Measurements from ENCODE around the gene PPP2R5B.

PPP2R5B gene

DNA sequence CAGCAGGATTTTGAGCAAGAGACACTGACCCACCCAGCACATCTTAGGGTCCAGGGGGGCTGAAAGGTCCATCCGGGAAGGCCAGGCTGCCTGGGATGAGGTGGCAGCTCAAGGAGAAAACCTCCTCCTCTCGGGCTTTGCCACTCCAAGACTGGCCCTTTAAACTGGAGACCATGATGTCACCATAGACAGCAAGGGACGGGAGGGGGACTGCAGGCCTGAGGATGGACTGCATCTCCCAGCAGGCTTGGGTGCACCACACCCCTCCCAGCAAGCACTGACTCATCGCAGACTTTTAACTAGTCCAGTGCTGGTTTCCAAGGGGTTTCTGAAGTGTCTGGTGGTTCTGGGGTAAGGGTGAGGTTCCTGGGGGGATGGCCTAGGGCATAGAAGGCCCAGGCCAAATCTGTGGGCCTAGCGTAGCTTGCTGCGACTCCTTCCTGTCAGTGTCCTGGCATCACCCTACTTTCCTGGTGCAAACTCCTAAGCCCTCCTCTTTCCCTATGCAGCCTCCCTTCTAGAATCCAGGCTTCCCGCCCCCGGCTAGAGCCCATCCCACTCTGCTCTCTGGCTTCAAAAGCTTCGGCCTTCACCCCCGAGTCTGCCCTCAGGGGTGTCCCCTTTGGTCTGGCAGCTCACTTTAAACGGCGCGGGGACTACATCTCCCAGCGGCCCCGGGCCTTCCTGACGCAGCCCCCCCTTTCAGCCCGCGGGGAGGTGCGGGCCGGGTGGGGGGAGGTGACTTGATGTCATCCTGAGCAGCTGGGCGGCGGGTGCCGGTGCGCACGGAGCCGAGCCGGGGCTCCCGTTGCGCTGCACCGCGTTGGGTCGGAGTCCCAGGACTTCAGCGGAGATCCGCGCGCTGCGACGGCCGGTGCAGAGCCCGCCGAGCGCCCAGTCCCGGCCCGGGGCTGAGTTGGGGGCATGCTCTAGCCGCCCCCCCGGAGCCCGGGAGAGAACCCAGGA lies at the start of gene PPP2R5B:
Gene PPP2R5B (plus strand): TSS at position 746 of the 966 bp plus-strand sequence. CDS start 1,046 bp downstream, outside the sequence.
- peak; percentile 70 to 81 for DNase-seq (ENCODE audit: low read depth in 2 of 2, low spot score in 1 of 2)

DNA sequence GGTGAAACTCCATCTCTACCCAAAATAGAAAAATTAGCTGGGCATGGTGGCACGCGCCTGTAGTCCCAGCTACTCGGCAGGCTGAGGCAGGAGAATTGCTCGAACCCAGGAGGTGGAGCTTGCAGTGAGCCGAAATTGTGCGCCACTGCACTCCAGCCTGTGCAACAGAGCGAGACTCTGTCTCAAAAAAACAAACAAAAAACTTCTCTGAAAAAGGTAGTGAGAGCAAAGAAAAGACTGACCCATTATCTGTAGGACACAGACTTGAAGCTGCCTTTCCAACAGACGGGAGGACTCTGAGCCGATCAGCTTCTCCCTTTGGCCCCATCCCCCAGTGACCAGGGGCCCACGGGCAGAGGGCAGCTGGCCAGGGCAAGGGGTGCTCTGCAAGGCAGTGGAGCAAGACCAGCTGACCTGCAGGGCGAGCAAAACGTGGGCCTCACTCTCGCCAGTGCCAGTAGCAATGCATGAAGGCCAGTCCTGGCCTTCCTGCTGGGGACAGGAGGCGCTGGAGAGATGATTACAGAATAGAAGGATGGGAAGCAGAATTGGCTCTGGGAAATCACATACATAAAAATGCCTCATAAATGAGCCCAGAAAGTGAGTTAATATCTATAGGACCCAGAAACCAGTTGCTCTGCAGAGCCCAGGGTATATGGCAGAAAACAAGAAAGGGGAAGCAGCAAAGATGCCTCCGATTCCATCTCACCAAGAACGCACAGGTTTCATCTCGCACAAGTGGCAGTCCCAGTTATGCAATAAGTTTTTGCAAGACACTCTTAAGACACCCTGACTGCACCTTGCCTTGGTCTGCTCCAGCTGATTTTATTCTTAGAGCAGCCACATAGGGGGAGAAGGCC lies 48.9 kb upstream of the PPP2R5B start:
- no peak for DNase-seq (ENCODE audit: low read depth in 2 of 2, low spot score in 1 of 2)

DNA sequence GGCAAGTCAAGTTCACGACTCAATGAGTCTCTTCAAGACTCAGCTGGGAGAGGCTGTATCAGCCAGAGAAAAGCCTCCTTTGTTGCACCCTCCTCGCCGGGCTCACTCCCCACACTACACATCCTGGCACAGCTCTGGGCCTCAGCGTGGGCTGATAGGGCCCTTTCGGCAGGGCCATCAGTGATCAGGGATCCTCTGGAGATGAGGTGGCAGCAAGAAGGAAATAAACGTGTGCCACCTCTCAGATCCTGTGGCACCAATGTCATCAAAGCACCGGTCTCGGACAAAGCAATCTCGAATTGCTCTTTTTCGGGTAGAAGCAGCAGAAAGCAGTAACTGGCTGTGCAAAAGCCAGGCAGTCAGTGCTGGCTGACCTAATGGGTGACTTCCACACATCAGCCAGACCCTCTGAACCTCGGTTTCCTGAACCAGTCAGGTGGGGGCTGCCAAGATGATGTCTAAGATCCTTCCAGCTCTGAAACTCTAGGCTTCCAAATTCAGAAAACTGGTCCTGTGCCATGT lies 48.2 kb upstream of the PPP2R5B start:
- no peak for DNase-seq (ENCODE audit: low read depth in 2 of 2, low spot score in 1 of 2)

DNA sequence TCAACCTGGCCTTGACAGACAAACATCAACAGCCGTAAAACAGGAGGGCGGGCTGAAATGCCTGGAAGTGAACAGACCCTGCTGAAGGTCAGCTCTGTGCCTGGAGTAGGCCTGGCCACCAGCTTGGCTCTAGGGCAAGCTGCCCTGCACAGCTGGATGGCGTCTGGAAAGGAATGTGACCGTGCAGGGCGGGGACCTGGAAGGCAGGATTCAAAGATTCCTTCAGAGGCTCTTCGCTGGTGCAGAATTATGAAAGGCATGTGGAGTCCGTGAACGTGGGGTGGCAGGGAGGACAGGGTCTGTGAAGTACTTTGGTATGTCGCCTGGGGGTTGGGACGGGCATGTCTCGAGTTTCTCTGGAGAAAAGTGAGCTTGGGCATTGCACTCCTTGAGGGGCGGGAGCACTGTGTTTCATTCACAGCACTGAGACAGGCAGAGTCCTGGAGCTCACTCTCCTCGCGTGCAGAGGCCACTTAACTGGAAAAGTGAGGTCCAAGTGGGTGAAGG lies 47.6 kb upstream of the PPP2R5B start:
- no peak for DNase-seq (ENCODE audit: low read depth in 2 of 2, low spot score in 1 of 2)

DNA sequence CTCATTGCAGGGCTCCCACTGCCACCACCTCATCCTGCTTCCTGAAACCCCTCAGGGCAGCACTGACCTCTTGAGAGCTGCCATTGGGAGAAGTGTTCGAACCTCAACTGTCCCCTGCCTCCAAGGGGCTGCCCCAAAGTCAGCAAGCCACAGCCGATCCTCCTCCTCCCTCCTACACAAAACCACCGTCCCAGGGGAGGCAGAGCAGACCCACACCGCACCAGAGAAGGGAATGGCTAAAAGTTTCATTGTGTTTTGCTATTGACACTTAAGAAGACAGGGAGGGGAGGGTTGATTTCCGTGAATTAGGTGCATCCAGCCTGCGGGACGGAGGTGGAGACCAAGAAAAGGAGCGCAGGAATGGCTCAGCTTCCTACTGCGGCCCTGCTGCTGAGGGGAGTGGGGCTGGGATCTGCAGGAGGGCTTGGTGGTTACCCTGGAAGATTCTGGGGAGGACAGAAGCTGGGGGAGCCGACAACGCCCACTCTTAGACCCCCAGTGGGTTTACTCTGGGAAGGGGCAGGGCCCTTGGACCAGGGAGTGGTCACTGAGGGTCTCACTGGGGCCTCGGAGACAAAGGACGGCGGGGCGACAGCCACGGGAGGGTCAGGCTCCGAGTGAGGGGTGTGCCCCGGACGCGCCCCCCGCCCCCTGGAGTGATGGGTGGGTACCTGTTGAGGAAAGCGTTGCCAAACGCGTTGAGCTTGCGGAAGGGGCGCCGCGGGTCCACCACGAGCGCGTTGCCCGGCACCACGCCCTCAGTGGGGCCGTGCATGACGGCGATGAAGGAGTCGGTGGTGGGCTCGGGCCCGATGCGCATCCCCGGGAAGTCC lies 46.9 kb upstream of the PPP2R5B start:
- no peak for DNase-seq (ENCODE audit: low read depth in 2 of 2, low spot score in 1 of 2)

DNA sequence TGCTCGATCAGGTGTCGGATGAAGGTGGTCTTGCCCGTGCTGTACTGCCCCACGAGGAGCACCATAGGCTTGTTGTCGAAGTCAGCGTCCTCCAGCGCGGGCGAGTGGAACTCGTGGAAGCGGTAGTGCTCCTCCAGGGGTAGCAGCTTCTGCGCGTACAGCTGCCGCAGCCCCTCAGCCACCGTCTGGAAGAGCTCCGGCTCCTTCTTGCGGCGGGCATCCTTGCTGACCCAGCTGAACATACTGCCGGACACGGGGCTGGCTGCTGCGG lies 46.3 kb upstream of the PPP2R5B start:
- no peak for DNase-seq (ENCODE audit: low read depth in 2 of 2, low spot score in 1 of 2)

DNA sequence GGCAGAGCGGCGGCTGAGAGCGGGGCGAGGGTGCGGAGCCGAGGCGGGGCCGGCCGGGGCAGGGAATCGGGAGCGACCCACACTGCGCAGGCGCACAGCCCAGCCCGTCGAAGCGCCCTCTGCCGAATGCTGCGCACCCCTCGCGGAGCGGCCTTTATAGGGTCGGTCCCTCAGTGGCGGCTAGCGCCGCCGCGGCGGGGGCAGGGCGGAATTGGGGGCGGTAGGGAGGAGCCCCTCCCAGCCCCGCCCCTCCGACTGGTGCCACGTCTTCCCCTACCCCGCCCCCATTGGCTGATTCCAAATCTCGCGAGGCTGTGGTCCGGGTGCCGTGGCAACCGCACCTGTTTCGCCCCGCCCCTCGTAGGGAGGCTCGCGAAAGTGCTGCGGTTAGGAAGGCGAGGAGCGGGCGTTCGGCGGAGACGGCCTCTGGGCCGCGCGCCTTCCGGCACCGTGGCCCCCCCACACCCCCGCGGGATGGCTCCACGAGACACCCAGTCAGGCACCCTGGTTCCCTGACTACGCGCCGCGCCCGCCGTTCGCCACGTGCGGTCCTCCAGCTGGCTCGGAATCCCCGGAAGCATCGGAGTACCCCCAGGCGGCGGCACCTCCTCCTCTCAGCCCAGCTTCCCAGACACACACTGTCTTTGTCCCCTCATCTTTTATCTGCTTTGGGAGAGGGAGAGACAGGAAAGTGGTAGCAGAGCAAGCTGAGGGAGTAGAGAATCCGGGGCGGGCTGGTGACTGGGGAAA lies 45.8 kb upstream of the PPP2R5B start, which contains the start of gene EHD1:
Gene EHD1 (minus strand): TSS at position 128 of the 750 bp plus-strand sequence. CDS start 157 bp downstream, outside the sequence.
- peak; percentile 99 for DNase-seq (ENCODE audit: low read depth in 2 of 2, low spot score in 1 of 2)

DNA sequence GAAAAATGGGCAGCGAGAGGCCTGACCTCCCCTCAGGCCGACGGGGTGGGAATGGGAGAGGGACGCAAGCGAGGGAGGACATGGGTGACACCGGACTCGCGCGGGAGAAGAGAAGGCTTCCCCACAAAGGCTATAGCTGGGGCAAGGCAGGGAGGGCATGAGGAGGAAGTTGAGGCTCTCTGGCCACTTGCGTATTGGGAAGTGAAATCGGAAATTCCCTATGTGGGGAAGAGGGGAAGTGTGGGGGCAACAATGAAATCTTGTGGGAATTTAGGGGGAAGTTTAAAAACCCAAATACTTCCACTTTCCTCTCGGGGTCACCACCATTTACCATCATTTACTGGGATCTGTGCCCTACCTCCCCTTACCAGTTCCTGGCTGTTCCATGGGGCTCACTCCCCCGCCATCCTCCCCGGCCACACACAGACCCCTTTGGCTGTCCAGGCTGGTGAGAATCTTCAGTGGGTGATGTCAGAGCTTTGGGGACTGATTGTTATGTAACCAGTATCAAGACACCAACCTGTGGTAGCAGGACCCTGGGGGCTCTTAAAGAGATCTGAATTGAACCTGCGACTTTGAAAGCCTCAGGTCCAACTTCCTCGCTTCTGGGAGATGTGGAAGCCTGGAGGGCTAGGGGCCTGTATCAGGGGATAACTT lies 45.1 kb upstream of the PPP2R5B start:
- no peak for DNase-seq (ENCODE audit: low read depth in 2 of 2, low spot score in 1 of 2)

DNA sequence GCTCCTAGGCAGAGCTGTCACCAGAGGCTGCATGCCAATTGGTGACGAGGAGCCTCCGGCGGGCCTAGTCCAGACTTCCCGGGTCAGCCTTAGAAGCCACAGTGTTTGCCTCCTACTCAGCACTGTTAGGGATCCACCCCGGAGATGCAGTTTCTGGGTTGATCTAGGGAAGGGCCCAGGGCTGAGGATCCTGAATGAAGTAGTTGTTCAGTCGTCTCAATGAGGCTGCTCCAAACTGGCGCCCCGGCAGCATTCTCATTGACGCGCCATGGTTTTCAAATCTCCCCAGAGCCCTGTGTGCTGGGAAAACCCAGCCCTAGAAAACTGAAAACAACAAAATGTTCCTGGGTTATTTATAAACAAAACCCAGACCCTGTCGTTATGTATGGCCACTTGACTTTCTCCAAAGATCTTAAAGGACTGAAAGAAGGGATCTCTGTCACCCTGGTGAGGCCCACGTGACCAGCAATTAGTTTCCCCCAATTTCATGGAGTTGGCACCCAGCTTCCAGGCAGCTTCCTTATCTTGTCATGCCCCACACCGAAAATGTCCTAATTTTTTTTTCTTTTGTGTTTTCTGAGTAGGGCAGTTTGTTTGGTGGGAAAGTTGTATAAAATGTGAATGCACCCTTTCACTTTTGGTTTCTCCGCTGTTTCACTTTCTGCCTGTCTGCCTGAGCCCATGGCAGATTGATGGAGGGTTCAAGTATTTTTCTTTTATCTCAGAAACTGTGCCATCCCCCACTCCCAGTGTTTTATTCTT lies 44.1 kb upstream of the PPP2R5B start:
- DNase-seq (ENCODE audit: low read depth in 2 of 2, low spot score in 1 of 2) = no peak

DNA sequence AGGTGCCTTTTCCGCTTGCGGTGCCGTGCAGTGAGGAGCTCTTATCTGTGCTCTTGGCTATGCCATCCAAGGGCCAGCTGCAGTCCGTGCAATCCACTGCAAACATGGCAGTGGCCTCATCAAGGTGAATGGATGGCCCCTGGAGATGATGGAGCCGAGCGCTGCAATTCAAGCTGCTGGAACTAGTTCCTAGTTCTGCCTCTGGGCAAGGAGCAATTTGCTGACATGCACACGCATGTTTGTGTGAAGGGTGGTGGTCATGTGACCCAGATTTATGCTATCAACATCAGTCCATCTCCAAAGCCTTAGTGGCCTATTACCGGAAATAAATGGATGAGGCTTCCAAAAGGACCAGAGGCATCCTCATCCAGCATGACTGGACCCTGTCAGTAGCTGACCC lies 43.0 kb upstream of the PPP2R5B start:
- DNase-seq (ENCODE audit: low read depth in 2 of 2, low spot score in 1 of 2) = no peak

DNA sequence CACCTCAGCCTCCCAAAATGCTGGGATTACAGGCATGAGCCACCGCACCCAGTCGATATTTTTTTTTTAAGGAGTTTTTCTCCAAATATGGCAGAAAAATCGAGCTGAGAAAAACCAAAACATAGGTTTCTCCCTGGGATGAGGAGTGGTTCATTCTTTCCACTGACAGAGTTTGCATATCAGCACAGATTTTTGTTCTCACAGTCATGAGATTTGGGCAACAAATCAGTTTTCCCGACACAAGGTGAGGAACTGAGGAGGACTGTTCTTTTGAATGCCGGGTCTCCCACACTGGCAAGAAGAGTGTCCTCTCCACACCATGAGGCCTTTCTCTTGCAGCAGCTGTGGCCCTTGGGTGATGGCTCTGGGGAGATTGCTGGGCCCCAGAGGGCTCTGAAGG lies 42.2 kb upstream of the PPP2R5B start:
- no peak for DNase-seq (ENCODE audit: low read depth in 2 of 2, low spot score in 1 of 2)

DNA sequence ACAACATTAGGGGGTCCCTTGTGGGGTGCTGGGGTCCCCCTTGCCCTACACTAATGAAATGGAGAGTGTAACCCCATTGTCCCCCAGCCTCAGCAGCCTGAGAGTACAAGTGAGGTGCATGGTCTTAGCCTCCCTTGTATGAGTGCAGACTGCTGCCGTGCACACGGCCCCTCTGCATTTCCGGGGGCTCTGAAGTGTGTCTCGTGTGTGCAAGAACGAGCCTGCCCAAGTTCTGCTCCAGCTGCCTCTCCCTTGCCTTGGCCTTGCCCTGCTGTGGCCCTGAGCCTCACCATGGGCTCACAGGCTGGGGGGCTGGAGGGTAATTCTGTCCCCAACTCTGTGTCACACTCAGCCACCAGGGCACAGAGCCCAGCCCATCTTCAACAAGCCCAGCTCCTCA lies 40.9 kb upstream of the PPP2R5B start:
- DNase-seq (ENCODE audit: low read depth in 2 of 2, low spot score in 1 of 2) = no peak

DNA sequence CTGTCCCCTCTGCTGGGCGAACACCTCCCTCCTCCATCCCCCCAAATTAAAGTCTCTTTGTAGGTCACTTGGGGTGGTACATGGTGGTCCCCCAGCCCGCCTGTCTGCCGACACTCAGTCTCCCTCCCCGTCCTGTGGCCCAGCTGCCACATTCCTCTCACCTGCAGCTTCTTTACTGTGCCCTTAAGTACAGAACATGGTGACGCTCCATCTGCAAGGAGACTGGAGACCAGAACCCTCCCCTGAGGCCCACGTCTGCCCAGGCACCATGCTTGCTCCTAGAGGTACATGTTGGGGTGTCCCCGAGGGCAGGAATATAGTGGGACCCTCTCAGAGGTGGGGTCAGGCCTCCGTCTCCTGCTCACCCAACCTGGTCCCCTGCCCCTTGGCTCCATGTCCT lies 40.5 kb upstream of the PPP2R5B start:
- DNase-seq (ENCODE audit: low read depth in 2 of 2, low spot score in 1 of 2) = no peak

DNA sequence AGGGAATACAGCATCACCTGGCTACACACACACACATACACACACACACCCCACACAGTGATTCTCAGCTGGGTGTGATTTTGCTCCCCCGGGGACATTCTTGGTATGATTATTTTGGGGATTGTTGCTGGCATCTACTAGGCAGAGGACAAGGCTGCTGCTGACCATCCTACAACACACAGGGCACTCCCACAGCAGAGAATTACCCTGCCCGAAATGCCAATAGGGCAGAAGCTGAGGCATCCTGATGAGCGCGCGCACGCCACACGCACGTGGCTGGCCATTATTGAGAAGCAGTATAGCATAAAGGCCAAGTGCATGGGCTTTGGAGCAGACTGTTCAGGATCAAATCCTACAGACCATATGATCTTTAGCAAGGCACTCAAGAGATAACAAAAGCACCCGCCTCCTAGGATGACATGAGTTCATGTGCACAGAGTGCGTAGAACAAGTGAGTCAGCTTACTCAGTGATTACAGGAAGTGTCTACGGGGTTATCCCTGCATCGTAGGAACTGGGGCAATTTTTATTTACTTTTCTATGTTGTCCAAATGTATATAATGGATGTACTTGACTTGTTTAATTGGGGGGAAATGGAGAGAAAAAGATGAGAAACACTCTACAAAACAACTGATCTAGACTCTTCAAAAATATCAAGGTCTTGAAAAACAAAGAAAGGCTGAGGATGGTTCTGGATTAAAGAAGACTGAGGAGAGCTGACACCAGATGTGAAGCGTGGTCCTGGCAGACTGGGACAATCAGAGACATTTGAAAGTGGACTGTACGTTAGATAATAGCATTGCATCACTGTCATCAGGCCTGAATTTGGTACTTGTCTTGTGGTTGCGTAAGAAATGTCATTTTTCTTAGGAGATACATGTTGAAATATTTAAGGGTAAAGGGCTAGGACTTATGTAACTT lies 38.9 kb upstream of the PPP2R5B start:
- no peak for DNase-seq (ENCODE audit: low read depth in 2 of 2, low spot score in 1 of 2)

DNA sequence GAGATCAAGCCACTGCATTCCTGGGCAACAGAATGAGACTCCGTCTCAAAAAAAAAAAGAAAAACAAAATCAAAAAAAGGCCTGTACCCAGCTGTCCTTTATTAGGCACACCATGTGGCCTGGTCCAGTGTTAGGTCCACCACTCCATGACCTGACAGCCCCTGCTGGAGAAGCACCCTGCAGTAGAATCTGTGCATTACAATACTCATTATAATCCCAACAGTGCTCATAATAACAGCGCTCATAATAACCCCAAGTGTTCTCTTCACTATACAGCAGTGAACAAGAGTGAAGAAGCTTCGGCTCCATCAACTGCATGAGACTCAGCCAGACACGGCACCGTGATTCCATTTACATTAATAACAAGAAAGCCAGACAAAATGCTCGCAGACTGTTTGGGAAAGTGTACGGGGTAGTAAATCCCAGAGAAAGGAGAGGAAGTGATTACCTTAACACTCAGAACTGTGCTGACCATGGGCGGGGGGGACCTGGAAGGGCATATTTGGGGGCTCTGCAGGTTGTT lies 37.2 kb upstream of the PPP2R5B start:
- no peak for DNase-seq (ENCODE audit: low read depth in 2 of 2, low spot score in 1 of 2)

DNA sequence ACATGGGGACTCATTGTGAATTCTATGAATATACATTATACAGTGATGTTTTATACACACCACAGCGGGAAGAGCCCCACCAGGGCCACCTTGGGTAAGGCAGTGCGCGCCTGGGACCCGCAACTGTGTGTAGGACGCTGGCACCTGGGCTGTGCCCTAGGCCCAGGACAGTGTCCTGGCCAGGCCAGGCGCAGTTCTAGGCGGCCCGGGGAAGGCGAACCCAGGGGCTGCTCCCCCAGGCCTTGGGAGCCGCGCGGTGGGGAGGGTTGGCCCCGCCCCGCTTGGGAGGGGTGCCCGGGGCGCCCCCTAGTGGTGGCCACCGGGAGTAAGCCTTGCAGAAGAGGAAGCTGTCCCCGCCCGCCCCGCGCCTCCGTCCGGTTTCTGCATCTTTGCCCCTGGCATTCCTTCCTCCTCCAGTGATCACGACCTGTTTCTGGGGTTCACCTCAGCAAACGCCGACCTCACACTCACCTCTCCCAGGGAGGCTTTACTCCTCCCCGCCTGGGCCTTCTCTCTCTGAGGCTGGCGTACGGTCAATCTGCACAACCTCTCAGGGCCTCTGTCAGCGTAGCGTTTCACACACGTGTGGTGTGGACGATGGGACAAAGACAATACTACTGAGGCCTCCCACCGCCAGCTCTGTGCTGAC lies 36.6 kb upstream of the PPP2R5B start:
- peak; percentile 62 to 74 for DNase-seq (ENCODE audit: low read depth in 2 of 2, low spot score in 1 of 2)

DNA sequence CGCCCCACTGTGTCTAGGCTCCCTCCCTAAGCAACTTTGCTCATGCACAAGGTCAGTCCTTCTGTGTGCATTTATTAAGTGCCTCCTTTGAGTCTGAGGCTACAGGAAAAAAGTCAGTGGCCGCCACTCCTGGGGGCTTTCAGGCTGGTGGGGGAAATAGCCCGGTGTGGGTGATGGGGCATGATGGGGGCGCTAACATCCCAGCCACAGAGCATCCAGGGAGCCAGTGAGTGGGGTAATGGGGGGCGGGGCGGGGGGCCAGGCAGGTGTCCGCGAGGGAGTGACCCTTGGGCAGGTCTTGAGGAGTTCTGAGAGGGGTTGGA lies 36.1 kb upstream of the PPP2R5B start:
- no peak for DNase-seq (ENCODE audit: low read depth in 2 of 2, low spot score in 1 of 2)
